Measurements from ENCODE around the gene CCDC51. TPM values are rescaled to one million over a fixed set of nuclear protein-coding genes. Genes with fewer than 3 reads are reported as not detected.

Gene CCDC51
- total and polyA plus RNA-seq, 2 of the 13 experiments (the other 11 are each of a cell fraction or from before 2014, with no cell fraction given): 18.1 to 29.4 TPM

GRCh38 chr3:48465531-48466378 is 25.8 kb upstream of the CCDC51 start (continued):
- TF ChIP-seq, protein P1, sequence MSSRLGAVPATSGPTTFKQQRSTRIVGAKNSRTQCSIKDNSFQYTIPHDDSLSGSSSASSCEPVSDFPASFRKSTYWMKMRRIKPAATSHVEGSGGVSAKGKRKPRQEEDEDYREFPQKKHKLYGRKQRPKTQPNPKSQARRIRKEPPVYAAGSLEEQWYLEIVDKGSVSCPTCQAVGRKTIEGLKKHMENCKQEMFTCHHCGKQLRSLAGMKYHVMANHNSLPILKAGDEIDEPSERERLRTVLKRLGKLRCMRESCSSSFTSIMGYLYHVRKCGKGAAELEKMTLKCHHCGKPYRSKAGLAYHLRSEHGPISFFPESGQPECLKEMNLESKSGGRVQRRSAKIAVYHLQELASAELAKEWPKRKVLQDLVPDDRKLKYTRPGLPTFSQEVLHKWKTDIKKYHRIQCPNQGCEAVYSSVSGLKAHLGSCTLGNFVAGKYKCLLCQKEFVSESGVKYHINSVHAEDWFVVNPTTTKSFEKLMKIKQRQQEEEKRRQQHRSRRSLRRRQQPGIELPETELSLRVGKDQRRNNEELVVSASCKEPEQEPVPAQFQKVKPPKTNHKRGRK (CRISPR knock-in tag; IDR thresholded peaks at IDR 0.05): no peak
- no peak for TF ChIP-seq DMTF1 (CRISPR knock-in tag; IDR thresholded peaks at IDR 0.05)
- TF ChIP-seq CTCF (CRISPR knock-in tag; IDR thresholded peaks at IDR 0.05): peak; percentile 97
- TF ChIP-seq ZNF576 (CRISPR knock-in tag; IDR thresholded peaks at IDR 0.05): no peak
- no peak for TF ChIP-seq HOXD1 (CRISPR knock-in tag; IDR thresholded peaks at IDR 0.05)
- TF ChIP-seq ZNF354B (CRISPR knock-in tag; IDR thresholded peaks at IDR 0.05): no peak
- TF ChIP-seq SP2 (CRISPR knock-in tag; IDR thresholded peaks at IDR 0.05): 0 out of 2 replicates have a peak, but pooled peaks have one; percentile 20
- no peak for TF ChIP-seq NR2F2 (IDR thresholded peaks at IDR 0.05; ENCODE audit: borderline replicate concordance, low read depth)
- TF ChIP-seq, protein P2, sequence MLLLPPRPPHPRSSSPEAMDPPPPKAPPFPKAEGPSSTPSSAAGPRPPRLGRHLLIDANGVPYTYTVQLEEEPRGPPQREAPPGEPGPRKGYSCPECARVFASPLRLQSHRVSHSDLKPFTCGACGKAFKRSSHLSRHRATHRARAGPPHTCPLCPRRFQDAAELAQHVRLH (CRISPR knock-in tag; IDR thresholded peaks at IDR 0.05; ENCODE audit: borderline replicate concordance, low read depth): peak; percentile 66; the same call in 1 of the 2 replicates
- no peak for TF ChIP-seq TMF1 (CRISPR knock-in tag; IDR thresholded peaks at IDR 0.05; ENCODE audit: low read depth)
- no peak for TF ChIP-seq MTA3 (CRISPR knock-in tag; IDR thresholded peaks at IDR 0.05)
- peak; percentile 43; the same call in 1 of the 2 replicates for TF ChIP-seq BHLHE40 (IDR thresholded peaks at IDR 0.05; ENCODE audit: low read length)
- no peak for TF ChIP-seq ARNTL (CRISPR knock-in tag; IDR thresholded peaks at IDR 0.05)
- TF ChIP-seq, protein P3, sequence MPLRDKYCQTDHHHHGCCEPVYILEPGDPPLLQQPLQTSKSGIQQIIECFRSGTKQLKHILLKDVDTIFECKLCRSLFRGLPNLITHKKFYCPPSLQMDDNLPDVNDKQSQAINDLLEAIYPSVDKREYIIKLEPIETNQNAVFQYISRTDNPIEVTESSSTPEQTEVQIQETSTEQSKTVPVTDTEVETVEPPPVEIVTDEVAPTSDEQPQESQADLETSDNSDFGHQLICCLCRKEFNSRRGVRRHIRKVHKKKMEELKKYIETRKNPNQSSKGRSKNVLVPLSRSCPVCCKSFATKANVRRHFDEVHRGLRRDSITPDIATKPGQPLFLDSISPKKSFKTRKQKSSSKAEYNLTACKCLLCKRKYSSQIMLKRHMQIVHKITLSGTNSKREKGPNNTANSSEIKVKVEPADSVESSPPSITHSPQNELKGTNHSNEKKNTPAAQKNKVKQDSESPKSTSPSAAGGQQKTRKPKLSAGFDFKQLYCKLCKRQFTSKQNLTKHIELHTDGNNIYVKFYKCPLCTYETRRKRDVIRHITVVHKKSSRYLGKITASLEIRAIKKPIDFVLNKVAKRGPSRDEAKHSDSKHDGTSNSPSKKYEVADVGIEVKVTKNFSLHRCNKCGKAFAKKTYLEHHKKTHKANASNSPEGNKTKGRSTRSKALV (CRISPR knock-in tag; IDR thresholded peaks at IDR 0.05): no peak
- TF ChIP-seq ZFY (CRISPR knock-in tag; IDR thresholded peaks at IDR 0.05): peak; percentile 57; the same call in 1 of the 2 replicates
- TF ChIP-seq ZKSCAN1 (IDR thresholded peaks at IDR 0.05; ENCODE audit: low read length): no peak
- TF ChIP-seq SOX6 (IDR thresholded peaks at IDR 0.05): no peak
- peak; percentile 66 for TF ChIP-seq SOX6 (CRISPR knock-in tag; IDR thresholded peaks at IDR 0.05)
- TF ChIP-seq RELA (CRISPR knock-in tag; IDR thresholded peaks at IDR 0.05): no peak

Data from HepG2 (cell line).